GM19452 (cell line): ENCODE measurements around the gene SIK3.
"Not testable (repeated sequence)": the region's sequence is repeated elsewhere in the genome, so short reads cannot be mapped to it uniquely, and the experiment has no call there.

Experiments
- ATAC-seq: cut with Tn5 transposase; IDR thresholded peaks from one replicate; pipeline ENCODE4 v1.9.1; 2021; ENCODE audit not compliant: unreplicated experiment

The SIK3 gene

GRCh38 chr11:117050121-117050520 is 48.1 kb downstream of the SIK3 start:
- ATAC-seq = not testable (repeated sequence)

GRCh38 chr11:117046627-117047026 is 51.6 kb downstream of the SIK3 start:
- not testable (repeated sequence) for ATAC-seq

- no peak for ATAC-seq
Measured at GRCh38 chr11:117045956-117046355, 52.3 kb downstream of the SIK3 start.

GRCh38 chr11:117045196-117045595 is 53.0 kb downstream of the SIK3 start:
- no peak for ATAC-seq

GRCh38 chr11:117044287-117045035 is 53.8 kb downstream of the SIK3 start:
- ATAC-seq = no peak

GRCh38 chr11:117042689-117043088 is 55.5 kb downstream of the SIK3 start:
- ATAC-seq = no peak

- no peak for ATAC-seq
Measured at GRCh38 chr11:117039900-117040299, 58.3 kb downstream of the SIK3 start.

GRCh38 chr11:117039270-117039669 is 59.0 kb downstream of the SIK3 start:
- ATAC-seq = no peak

GRCh38 chr11:117037975-117038350 is 60.3 kb downstream of the SIK3 start:
- ATAC-seq = no peak

GRCh38 chr11:117037279-117037974 is 60.8 kb downstream of the SIK3 start:
- no peak for ATAC-seq

GRCh38 chr11:117034901-117035300 is 63.3 kb downstream of the SIK3 start:
- ATAC-seq = no peak

GRCh38 chr11:117026593-117027330 is 71.5 kb downstream of the SIK3 start:
- no peak for ATAC-seq

GRCh38 chr11:117023707-117024106 is 74.5 kb downstream of the SIK3 start:
- ATAC-seq = not testable (repeated sequence)

- no peak for ATAC-seq
Measured at GRCh38 chr11:117023178-117023577, 75.0 kb downstream of the SIK3 start.

GRCh38 chr11:117022526-117022925 is 75.7 kb downstream of the SIK3 start:
- no peak for ATAC-seq

- ATAC-seq = no peak
Measured at GRCh38 chr11:117020869-117021564, 77.2 kb downstream of the SIK3 start.

- ATAC-seq = no peak
Measured at GRCh38 chr11:117020287-117020686, 77.9 kb downstream of the SIK3 start.

GRCh38 chr11:117019871-117020270 is 78.4 kb downstream of the SIK3 start:
- ATAC-seq = no peak

GRCh38 chr11:117017456-117017855 is 80.8 kb downstream of the SIK3 start:
- ATAC-seq = no peak

- no peak for ATAC-seq
Measured at GRCh38 chr11:117016747-117017146, 81.5 kb downstream of the SIK3 start.

GRCh38 chr11:117016246-117016645 is 82.0 kb downstream of the SIK3 start:
- ATAC-seq = no peak
